ENCODE measurements around the gene RIOK1.

GRCh38 chr6:7378740-7379139, 10.9 kb upstream of the RIOK1 start:
- TF ChIP-seq CTCF (IDR thresholded peaks at IDR 0.05) (no peak), POLR2AphosphoS5 (IDR thresholded peaks at IDR 0.05) (no peak)
